Activated CD4-positive, CD25-positive, alpha-beta regulatory T cell treated with anti-CD3 and anti-CD28 coated beads, Interleukin-2, amount 50 U/mL, for 72 hours (primary cell): ENCODE data around the gene RHBDF1.
"Not testable (repeated sequence)": the region's sequence is repeated elsewhere in the genome, so short reads cannot be mapped to it uniquely, and the experiment has no call there.

Source experiments
- DNase-seq: peaks from one replicate; pipeline ENCODE4 v3.0.0; 2021

The RHBDF1 gene

DNA sequence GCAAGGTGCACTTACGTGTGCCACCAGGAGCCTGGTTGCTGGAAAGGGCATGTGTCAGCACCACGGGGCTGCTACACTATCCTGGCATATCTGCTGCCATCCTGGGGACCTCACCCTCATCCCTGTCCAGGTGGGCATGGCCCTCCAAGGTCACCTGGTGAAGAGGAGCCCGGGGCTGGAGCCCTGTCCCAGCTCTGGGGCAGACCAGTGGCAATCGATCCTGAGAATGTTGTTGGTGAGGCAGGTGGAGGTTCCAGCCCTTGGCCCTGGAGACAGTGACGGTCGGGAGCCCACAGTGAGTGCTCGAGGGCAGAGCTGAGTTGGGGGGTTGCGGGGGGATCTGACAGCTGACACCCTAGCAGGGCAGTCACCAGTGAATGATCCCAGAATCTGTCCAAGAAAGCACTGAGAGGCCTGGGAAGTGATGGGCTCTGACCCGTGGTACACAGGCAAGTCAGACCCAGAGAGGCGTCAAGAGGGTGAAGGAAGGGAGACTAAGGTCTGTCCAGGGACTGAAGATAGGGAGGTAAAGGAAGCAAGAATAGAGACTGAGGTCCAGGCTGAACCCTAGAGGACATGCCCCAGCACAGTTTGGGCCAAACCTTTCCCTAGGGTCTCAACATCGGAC is 36.6 kb downstream of the RHBDF1 start:
- DNase-seq = no peak

DNA sequence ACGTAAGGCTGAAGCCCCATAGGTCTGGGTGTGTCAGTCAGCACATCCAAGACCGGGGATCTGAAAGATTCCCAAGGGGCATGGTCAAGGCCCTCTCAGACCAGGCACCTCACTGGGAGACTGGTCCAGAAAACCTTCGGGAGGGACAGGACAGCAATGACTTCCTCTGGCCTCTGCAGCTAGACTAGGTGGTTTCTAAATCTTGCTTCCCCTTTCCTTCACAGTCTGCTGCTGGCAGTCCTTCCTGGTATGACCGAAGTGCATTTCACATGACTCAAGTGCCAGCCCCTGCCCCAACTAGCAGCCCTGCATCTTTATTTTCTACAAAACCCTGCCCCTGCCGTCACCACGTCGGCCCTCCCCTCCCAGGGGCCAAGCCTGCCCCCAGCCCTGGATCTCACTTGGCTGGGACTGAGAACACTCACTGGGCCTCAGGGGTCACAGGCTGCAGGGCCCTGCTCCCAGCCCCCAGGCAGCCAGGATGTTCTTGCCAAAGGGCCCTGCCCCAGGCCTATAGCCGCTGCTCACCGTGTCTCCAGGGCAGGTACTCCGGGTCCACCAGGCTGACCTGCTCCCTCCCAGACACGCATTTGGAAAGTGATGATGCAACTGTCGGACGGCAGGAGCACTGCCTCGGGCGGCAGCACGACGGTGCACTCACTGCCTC is 37.3 kb downstream of the RHBDF1 start:
- no peak for DNase-seq

DNA sequence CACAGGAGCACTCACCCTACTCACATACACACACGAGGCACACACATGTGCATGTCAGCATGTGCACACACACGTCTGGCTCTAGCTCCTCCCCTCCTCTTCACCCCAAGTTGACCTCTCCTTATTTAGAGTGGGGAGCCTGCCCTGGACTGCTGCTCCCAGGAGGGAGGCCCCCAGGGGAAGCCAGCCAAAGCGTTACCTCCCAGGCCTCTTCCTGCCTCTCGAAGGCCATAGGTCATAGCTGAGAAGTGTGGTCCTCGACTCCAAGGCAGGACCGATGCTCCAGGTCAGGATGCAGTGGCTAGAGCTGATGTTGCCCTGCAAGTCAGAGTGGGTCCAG is 37.8 kb downstream of the RHBDF1 start:
- DNase-seq = no peak

DNA sequence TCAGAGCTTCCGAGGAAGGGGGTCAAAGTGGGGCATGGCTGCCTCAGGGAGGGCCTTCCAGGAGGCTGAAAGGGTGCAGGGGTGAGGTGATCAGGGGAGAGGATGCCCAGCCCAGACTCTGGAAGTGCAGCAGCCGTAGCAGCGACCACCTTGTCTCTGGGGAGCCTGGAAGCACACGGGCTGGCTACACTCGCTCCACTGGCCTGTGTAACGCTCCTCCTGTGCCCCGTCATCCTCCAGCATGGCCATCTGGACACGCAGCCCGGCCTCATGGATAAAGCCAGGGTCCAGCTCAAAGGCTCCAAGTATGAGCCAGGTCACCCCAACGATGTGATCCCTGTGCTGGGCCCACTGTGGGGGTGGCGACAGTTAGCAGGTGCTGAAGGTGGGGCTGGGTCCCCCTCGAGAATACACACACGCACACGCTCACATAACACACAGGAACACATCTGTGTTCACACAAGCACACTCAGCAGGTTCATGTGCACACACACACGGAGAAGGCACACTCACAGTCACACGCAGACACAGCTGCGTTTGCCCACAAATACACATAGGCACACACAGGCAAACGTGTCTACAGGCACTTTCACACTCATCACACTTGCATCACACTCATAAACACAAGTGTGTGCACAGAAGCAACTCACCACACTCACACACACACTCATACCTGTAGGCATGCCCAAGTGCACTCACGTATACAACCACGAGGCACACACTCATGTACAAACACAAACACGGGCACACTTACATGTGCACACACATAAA is 38.4 kb downstream of the RHBDF1 start:
- DNase-seq = no peak

DNA sequence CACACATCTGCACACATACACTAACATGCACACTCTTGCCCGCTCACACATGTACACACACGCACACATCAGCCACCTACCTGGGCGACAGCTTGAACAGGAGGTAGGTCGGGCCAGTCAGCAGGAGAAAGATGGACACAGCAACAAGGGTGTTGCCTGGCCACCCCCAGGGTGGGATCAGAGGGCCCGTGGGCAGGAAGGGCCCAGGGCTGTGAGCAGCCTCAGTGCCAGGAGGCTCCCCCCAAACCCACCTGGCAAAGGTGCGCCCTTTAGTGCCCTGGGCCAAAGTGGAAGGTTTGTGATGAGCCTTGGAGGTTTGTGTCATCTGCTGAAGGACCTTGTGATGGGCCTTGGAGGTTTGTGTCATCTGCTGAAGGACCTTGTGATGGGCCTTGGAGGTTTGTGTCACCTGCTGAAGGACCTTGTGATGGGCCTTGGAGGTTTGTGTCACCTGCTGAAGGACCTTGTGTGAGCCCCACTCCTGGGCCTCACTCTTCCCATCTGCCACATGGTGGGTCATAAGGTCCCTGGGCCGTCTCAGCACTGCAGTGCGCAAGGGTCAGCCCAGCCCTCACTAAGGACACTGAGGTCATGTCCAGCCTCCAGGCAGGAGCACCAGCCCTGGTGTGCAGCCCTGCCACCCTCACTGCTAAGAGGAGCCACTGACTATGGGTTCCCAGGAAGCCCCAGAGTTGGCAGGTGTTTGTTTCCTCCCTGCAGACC is 39.1 kb downstream of the RHBDF1 start:
- DNase-seq = not testable (repeated sequence)

DNA sequence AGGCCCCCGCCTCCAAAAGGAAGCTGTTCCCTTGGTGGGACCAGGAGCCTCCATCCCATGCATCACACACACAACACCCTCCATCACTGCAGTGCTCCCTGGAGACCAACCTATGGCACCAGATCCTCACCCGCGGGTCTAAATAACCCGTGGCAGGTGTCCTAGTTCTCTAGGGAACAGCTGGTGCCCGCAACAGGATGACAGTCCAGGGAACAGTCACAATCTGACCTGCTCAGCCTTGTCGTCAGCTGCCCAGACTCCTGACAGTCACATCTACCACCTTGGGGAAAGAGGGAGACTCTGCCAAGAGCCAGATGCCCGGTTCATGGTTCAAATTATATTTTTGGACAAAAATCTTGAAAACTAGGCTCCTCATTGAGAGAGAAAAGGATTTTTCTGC is 41.8 kb downstream of the RHBDF1 start:
- DNase-seq = not testable (repeated sequence)

DNA sequence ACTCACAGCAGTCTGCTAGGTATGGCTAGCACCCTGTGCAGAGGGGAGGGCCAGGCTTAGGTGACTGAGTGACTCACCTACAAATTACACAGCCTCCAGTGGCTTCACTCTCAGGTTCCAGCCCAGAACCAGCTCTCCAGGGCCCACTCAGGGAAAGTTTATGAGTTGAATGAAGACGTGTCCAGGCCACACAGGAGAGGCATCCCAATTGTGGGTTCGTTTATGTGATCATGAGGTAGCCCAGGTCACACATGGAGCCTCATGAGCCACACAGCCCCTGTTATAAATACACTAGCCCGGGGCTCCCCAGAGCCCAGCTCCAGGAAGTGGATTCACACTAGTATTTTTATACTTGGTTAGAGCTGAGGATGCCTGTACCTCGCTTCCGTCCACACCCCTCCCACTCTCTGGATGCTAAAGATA is 46.5 kb downstream of the RHBDF1 start:
- not testable (repeated sequence) for DNase-seq

DNA sequence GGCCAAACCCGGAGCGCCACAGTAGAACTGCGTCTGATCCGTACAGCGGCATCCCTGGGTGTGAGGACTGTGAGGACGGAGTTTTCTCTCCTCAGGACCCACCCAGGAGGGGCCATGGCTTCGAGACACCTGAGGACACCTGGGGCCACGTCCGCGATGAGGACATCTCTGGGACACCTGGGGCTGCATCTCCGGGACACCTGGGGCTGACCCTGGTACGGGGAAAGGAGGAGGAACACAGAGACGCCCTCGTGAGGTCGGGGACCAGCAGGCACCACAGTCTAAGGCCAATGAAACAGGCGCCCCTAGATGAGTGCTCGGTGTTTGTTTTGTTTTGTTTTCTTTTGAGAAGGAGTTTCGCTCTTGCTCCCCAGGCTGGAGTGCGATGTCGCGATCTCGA is 48.3 kb downstream of the RHBDF1 start:
- DNase-seq = not testable (repeated sequence)

DNA sequence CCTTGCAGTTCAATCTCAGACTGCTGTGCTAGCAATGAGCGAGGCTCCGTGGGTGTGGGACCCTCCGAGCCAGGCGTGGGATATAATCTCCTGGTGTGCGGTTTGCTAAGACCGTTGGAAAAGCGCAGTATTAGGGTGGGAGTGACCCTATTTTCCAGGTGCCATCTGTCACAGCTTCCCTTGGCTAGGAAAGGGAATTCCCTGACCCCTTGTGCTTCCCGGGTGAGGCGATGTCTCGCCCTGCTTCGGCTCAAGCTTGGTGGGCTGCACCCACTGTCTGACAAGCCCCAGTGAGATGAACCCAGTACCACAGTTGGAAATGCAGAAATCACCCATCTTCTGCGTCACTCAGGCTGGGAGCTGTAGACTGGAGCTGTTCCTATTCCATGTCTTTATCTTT is 51.5 kb downstream of the RHBDF1 start:
- not testable (repeated sequence) for DNase-seq

DNA sequence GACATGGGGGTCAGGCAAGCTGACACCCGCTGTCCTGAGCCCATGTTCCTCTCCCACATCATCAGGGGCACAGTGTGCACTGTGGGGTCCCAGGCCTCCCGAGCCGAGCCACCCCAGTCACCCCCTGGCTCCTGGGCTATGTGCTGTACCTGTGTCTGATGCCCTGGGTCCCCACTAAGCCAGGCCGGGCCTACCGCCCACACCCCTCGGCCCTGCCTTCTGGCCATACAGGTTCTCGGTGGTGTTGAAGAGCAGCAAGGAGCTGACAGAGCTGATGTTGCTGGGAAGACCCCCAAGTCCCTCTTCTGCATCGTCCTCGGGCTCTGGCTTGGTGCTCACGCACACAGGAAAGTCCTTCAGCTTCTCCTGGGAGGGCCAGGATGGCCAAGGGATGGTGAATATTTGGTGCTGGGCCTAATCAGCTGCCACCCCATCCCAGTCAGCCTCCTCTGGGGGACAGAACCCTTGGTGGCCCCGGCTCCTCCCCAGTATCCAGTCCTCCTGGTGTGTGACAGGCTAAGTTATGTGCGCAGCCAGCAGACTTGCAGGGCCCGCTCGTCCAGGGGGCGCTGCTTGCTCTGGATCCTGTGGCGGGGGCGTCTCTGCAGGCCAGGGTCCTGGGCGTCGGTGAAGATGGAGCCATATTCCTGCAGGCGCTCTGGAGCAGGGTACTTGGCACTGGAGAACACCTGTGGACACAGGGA is 55.2 kb downstream of the RHBDF1 start:
- DNase-seq = not testable (repeated sequence)

DNA sequence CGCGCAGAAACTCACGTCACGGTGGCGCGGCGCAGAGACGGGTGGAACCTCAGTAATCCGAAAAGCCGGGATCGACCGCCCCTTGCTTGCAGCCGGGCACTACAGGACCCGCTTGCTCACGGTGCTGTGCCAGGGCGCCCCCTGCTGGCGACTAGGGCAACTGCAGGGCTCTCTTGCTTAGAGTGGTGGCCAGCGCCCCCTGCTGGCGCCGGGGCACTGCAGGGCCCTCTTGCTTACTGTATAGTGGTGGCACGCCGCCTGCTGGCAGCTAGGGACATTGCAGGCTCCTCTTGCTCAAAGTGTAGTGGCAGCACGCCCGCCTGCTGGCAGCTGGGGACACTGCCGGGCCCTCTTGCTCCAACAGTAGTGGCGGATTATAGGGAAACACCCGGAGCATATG is 61.7 kb downstream of the RHBDF1 start:
- DNase-seq = peak; percentile 79

DNA sequence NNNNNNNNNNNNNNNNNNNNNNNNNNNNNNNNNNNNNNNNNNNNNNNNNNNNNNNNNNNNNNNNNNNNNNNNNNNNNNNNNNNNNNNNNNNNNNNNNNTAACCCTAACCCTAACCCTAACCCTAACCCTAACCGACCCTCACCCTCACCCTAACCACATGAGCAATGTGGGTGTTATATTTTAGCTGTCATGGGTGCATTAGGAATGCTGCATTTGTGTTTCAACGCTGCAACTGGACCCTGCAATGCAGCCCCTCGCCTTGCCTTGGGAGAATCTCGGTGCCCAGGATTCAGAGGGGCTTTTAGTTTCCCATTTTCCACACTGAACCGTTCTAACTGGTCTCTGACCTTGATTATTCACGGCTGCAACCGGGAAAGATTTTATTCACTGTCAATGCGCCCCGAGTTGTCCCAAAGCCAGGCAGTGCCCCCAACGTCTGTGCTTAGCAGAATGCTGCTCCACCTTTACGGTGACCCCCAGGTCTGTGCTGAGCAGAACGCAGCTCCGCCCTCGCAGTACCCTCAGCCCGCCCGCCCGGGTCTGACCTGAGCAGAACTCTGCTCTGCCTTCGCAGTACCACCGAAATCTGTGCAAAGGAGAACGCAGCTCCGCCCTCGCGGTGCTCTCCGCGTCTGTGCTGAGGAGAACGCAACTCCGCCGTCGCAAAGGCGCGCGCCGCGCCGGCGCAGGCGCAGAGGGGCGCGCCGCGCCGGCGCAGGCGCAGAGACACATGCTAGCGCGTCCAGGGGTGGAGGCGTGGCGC is 62.3 kb downstream of the RHBDF1 start:
- DNase-seq = no peak
